Endothelial cell of umbilical vein (primary cell): Measurements from ENCODE around the gene TBX15. TPM values are rescaled to one million over a fixed set of nuclear protein-coding genes. Genes with fewer than 3 reads are reported as not detected.

Experiments used
- BruUV-seq: library from RNA; stranded (reverse); fragments of 400-500 nt; replicated peaks from 2 replicates; lab custom pipeline; 2021; lab: Mats Ljungman, UMichigan
- CTCF ChIA-PET: fragments of 300-600, 350-600 bp; sonication (Branson Sonifier 250); formaldehyde crosslinking; loops from one replicate; lab custom pipeline; 2021; ENCODE audit warnings: antibody characterized with exemption, inconsistent platforms; lab: Charles Lee
- POLR2A ChIA-PET: fragments of 300-600, 350-600 bp; sonication (Branson Sonifier 250); formaldehyde crosslinking; loops from one replicate; lab custom pipeline; 2021; ENCODE audit warnings: antibody characterized with exemption, inconsistent platforms; lab: Charles Lee
- DNase-seq: peaks from one replicate; pipeline ENCODE4 v3.0.0-alpha.2; 2011; ENCODE audit warnings: low read depth, low spot score
- FAIRE-seq: peaks from 2 replicates; lab custom pipeline; 2011; peaks lifted over from hg19 to GRCh38; lab: Jason Lieb, UNC
- H2AFZ ChIP-seq: 2 replicates; pipeline ENCODE4 v1.6.0; 2012; ENCODE audit warnings: low read depth, low read length, control low read depth, inconsistent platforms
- H3K27ac ChIP-seq: 2 replicates; pipeline ENCODE4 v1.5.1; 2011; ENCODE audit warnings: low read depth, mild to moderate bottlenecking, control low read depth, low read length, moderate library complexity; ENCODE audit not compliant: insufficient read depth
- H3K27me3 ChIP-seq, 2 experiments: 2 replicates each; pipeline versions ENCODE4 v1.6.0 to v1.6.1; 2011; ENCODE audit warnings: low read length in 2 of 2, mixed read lengths in 1 of 2; ENCODE audit not compliant: control insufficient read depth in 2 of 2, insufficient read depth in 2 of 2
- H3K36me3 ChIP-seq, 2 experiments: 2 replicates in 1 of 2; 3 replicates in 1 of 2; pipeline ENCODE4 v1.5.1; 2011; ENCODE audit warnings: low read length in 2 of 2, mild to moderate bottlenecking in 1 of 2, moderate library complexity in 1 of 2; ENCODE audit not compliant: control insufficient read depth in 2 of 2, insufficient read depth in 2 of 2; ENCODE audit errors: extremely low read depth in 1 of 2
- H3K4me1 ChIP-seq: 3 replicates; pipeline ENCODE4 v1.5.1; 2011; ENCODE audit warnings: mild to moderate bottlenecking, low read length; ENCODE audit not compliant: control insufficient read depth, insufficient read depth; ENCODE audit errors: extremely low read depth
- H3K4me2 ChIP-seq: 2 replicates; pipeline ENCODE4 v1.6.1; 2011; ENCODE audit warnings: low read length, control low read depth, mixed read lengths; ENCODE audit not compliant: insufficient read depth
- H3K4me3 ChIP-seq, 3 experiments: fragments of 200-600 bp in 1 of 3; sonication (generic), shearing (Covaris generic) in 1 of 3; replicated peaks in 1 of 3; 2 replicates each; pipeline ENCODE4 v1.5.1; 2011 to 2016; ENCODE audit warnings: control low read depth in 3 of 3, low read length in 3 of 3, mild to moderate bottlenecking in 2 of 3, inconsistent platforms in 1 of 3, low read depth in 1 of 3, moderate library complexity in 1 of 3; ENCODE audit not compliant: insufficient read depth in 1 of 3
- H3K79me2 ChIP-seq: 2 replicates; pipeline ENCODE4 v1.6.0; 2012; ENCODE audit warnings: low read length, inconsistent platforms; ENCODE audit not compliant: control insufficient read depth, insufficient read depth
- H3K9ac ChIP-seq: replicated peaks from 2 replicates; pipeline ENCODE3; 2011; ENCODE audit warnings: low read length, control low read depth; ENCODE audit not compliant: insufficient read depth; ENCODE audit errors: extremely low read depth
- H3K9me1 ChIP-seq: replicated peaks from 3 replicates; pipeline ENCODE4 v1.6.0; 2011; ENCODE audit warnings: mild to moderate bottlenecking, low read length; ENCODE audit not compliant: control insufficient read depth, insufficient read depth; ENCODE audit errors: extremely low read depth
- H3K9me3 ChIP-seq: replicated peaks from 2 replicates; pipeline ENCODE4 v1.5.1; 2012; ENCODE audit warnings: low read length, inconsistent platforms; ENCODE audit not compliant: control insufficient read depth, insufficient read depth
- H4K20me1 ChIP-seq: replicated peaks from 2 replicates; pipeline ENCODE3; 2011; ENCODE audit warnings: mild to moderate bottlenecking, low read length; ENCODE audit not compliant: control insufficient read depth, insufficient read depth; ENCODE audit errors: extremely low read depth
- CTCF ChIP-seq, 2 donors: IDR thresholded peaks; 1 replicate in 1 of 2; 2 replicates in 1 of 2; pipeline ENCODE4 v1.5.1; 2011; ENCODE audit warnings: low read length in 2 of 2, mild to moderate bottlenecking in 2 of 2, moderate library complexity in 2 of 2, control low read depth in 1 of 2, inconsistent platforms in 1 of 2, low read depth in 1 of 2; ENCODE audit not compliant: insufficient read depth in 1 of 2; ENCODE audit errors: extremely low read depth in 1 of 2
- EZH2 ChIP-seq: IDR thresholded peaks from 2 replicates; pipeline ENCODE4 v1.6.1; 2012; ENCODE audit warnings: borderline replicate concordance, low read depth, mild to moderate bottlenecking, moderate library complexity, low read length, inconsistent platforms; ENCODE audit not compliant: severe bottlenecking
- FOS ChIP-seq: IDR thresholded peaks from 2 replicates; pipeline ENCODE4 v1.6.1; 2011; ENCODE audit warnings: mild to moderate bottlenecking, low read length, moderate library complexity, borderline replicate concordance; ENCODE audit not compliant: insufficient read depth
- GATA2 ChIP-seq: IDR thresholded peaks from 2 replicates; pipeline ENCODE4 v1.7.0; 2011; ENCODE audit warnings: low read depth, mild to moderate bottlenecking, moderate library complexity, mixed read lengths, low read length; ENCODE audit not compliant: insufficient read length, insufficient read depth
- JUN ChIP-seq: IDR thresholded peaks from 2 replicates; pipeline ENCODE4 v1.6.1; 2011; ENCODE audit warnings: borderline replicate concordance, low read depth; ENCODE audit not compliant: insufficient read length, insufficient read depth
- MAX ChIP-seq: IDR thresholded peaks from 2 replicates; pipeline ENCODE4 v1.6.1; 2011; ENCODE audit not compliant: insufficient read depth, insufficient read length
- MYC ChIP-seq: IDR thresholded peaks from one replicate; pipeline ENCODE4 v1.6.1; 2011; ENCODE audit warnings: mild to moderate bottlenecking, low read depth, low read length
- POLR2A ChIP-seq: IDR thresholded peaks from 2 replicates; pipeline ENCODE4 v1.6.1; 2012; ENCODE audit warnings: low read depth, mild to moderate bottlenecking, control low read depth, low read length
- POLR2AphosphoS5 ChIP-seq: IDR thresholded peaks from 2 replicates; pipeline ENCODE4 v1.6.1; 2012; ENCODE audit warnings: low read depth, mild to moderate bottlenecking, control low read depth, low read length, moderate library complexity; ENCODE audit not compliant: insufficient read depth
- dilution Hi-C: fragments of 300-500 bp; cut with MboI; formaldehyde crosslinking; loops from one replicate; pipeline ENCODE4 v1.15.0; 2019; ENCODE audit warnings: low sequenced_read_pairs; ENCODE audit not compliant: extremely low pct_ligation_motif_present
- intact Hi-C: fragments of 100-400 bp; cut with micrococcal nuclease; formaldehyde crosslinking; loops from one replicate; pipeline ENCODE4 v1.10.0; 2022
- polyA plus RNA-seq, 4 experiments: library from polyadenylated mRNA; depleted of rRNA in 3 of 4; stranded (reverse) in 3 of 4; unstranded in 1 of 4; fragments of >200 nt; gene quantifications; 2 replicates each; pipeline versions ENCODE4 v1.2.1 to v1.2.3, GENCODE V29; 2011 to 2012; ENCODE audit warnings: missing spikeins in 1 of 4
- total RNA-seq: library from RNA; stranded (reverse); gene quantifications from 2 replicates; pipeline ENCODE4 v1.2.3, GENCODE V29; 2021

Gene TBX15
- total and polyA plus RNA-seq, 2 donors (not counting 3 experiments of a cell fraction or from before 2014, with no cell fraction given): 0.01 TPM; not detected in 1

DNA sequence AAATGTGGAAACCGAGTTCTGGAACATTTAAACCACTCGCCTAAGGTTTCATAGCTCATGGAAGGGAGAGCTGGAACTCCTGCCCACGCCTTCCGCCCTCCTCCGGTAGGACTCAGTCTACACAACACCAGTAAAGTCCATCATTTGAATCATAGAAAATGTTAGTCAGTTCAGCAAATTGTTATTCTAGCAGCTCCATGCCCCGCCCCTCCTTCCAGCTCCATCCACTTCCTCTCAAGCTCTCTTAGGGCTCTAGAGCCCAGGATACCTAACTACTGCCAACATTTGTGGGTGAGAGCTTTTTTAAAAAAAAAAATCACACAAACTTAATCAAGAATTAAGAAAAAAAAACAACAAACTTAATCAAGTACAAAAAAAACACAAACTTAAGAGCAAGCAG, 121.8 kb downstream of the TBX15 start:
- no peak for FAIRE-seq
- Histone ChIP-seq H3K9me3 (peaks cover 1% of the 10 kb centered on the region), H3K9me1 (no peaks in the 10 kb centered on the region), H3K4me1 (no peaks in the 10 kb centered on the region), H3K79me2 (no peaks in the 10 kb centered on the region), H3K27ac (no peak overlapping the region), H3K4me2 (no peak overlapping the region), H4K20me1 (no peaks in the 10 kb centered on the region), H3K27me3 (no peaks in the 10 kb centered on the region), H3K9ac (no peak overlapping the region), H3K4me3 (no peak overlapping the region), H2AFZ (no peak overlapping the region), H3K36me3 (no peaks in the 10 kb centered on the region)
- intact Hi-C loops (no loop called here), dilution Hi-C loops (no loop called here)
- CTCF ChIA-PET: no interaction called here
- BruUV-seq: no TSS peak
- DNase-seq: no peak
- no peak for TF ChIP-seq POLR2A
- no peak for TF ChIP-seq CTCF (IDR thresholded peaks at IDR 0.05; ENCODE audit: extremely low read depth in 1 of 2, insufficient read depth in 1 of 2, low read depth in 1 of 2, low read length in 2 of 2)
- no peak for TF ChIP-seq POLR2AphosphoS5
- TF ChIP-seq JUN: no peak
- no peak for TF ChIP-seq GATA2
- POLR2A ChIA-PET: no interaction called here

GRCh38 chr1:118863688-118864087, 124.5 kb downstream of the TBX15 start:
- Histone ChIP-seq H2AFZ (no peak overlapping the region), H3K4me3 (no peak overlapping the region), H3K27ac (no peak overlapping the region), H3K9me1 (no peaks in the 10 kb centered on the region), H3K4me2 (no peak overlapping the region), H3K79me2 (no peaks in the 10 kb centered on the region), H4K20me1 (no peaks in the 10 kb centered on the region), H3K4me1 (no peaks in the 10 kb centered on the region), H3K27me3 (no peaks in the 10 kb centered on the region), H3K36me3 (no peaks in the 10 kb centered on the region), H3K9me3 (no peaks in the 10 kb centered on the region), H3K9ac (no peak overlapping the region)
- no peak for FAIRE-seq
- TF ChIP-seq CTCF (IDR thresholded peaks at IDR 0.05; ENCODE audit: extremely low read depth in 1 of 2, insufficient read depth in 1 of 2, low read depth in 1 of 2, low read length in 2 of 2) (no peak), MYC (no peak), JUN (no peak), EZH2 (no peak), FOS (no peak), POLR2A (no peak), POLR2AphosphoS5 (no peak), GATA2 (no peak), MAX (no peak)
- dilution Hi-C loops: no loop called here
- intact Hi-C loops: no loop called here
- no peak for DNase-seq
- CTCF ChIA-PET: no interaction called here
- POLR2A ChIA-PET: no interaction called here
- no TSS peak for BruUV-seq
